Smooth muscle cell (in vitro differentiated cells): ENCODE measurements around the gene ASTN1. TPM values are rescaled to one million over a fixed set of nuclear protein-coding genes. Genes with fewer than 3 reads are reported as not detected.

Experiments
- DNase-seq: peaks from one replicate; lab custom pipeline; 2025; ENCODE audit not compliant: unreplicated experiment; lab: John Stamatoyannopoulos, UW
- H2AFZ ChIP-seq: fragments of 200-600 bp; sonication (generic); 2 replicates; pipeline ENCODE4 v1.6.0; 2016; ENCODE audit warnings: antibody characterized with exemption, low read depth, mild to moderate bottlenecking
- H3F3A ChIP-seq: fragments of 200-600 bp; sonication (generic); 2 replicates; pipeline ENCODE4 v1.6.0; 2017; ENCODE audit warnings: antibody characterized with exemption, low read depth
- H3K27ac ChIP-seq: fragments of 200-600 bp; sonication (generic); 2 replicates; pipeline ENCODE4 v1.5.1; 2016; ENCODE audit warnings: low read depth, mild to moderate bottlenecking
- H3K27me3 ChIP-seq: fragments of 200-600 bp; sonication (generic); 2 replicates; pipeline ENCODE4 v1.6.1; 2016; ENCODE audit warnings: low read depth, mild to moderate bottlenecking
- H3K36me3 ChIP-seq: fragments of 200-600 bp; sonication (generic); 2 replicates; pipeline ENCODE4 v1.5.1; 2016; ENCODE audit warnings: low read depth
- H3K4me1 ChIP-seq: fragments of 200-600 bp; sonication (generic); 2 replicates; pipeline ENCODE4 v1.5.1; 2016; ENCODE audit warnings: low read depth
- H3K4me2 ChIP-seq: fragments of 200-600 bp; sonication (generic); 2 replicates; pipeline ENCODE4 v1.6.0; 2016; ENCODE audit warnings: mild to moderate bottlenecking
- H3K4me3 ChIP-seq: fragments of 200-600 bp; sonication (generic); 2 replicates; pipeline ENCODE4 v1.5.1; 2016; ENCODE audit warnings: mild to moderate bottlenecking
- H3K79me2 ChIP-seq: fragments of 200-600 bp; sonication (generic); 2 replicates; pipeline ENCODE4 v1.6.0; 2016; ENCODE audit warnings: low read depth, mild to moderate bottlenecking
- H3K9ac ChIP-seq: fragments of 200-600 bp; sonication (generic); 2 replicates; pipeline ENCODE4 v1.6.0; 2016; ENCODE audit warnings: low read depth
- H3K9me3 ChIP-seq: fragments of 200-600 bp; sonication (generic); replicated peaks from 2 replicates; pipeline ENCODE4 v1.5.1; 2016; ENCODE audit warnings: low read depth
- H4K20me1 ChIP-seq: fragments of 200-600 bp; sonication (generic); 2 replicates; pipeline ENCODE4 v1.6.0; 2016; ENCODE audit warnings: low read depth
- WGBS: methylation state at CpG from one replicate; pipeline ENCODE4 v1.1.7; 2016; ENCODE audit warnings: low lambda C conversion rate; 5-methylcytosine and 5-hydroxymethylcytosine counted together
- polyA plus RNA-seq: library from polyadenylated mRNA; unstranded; fragments of >200 nt; fragmentation: Nextera tagmentation; extraction: Ambion mirVana; gene quantifications from 2 replicates; pipeline ENCODE4 v1.2.1, GENCODE V29; 2016
- total RNA-seq: library from RNA; depleted of rRNA; stranded (reverse); fragments of >200 nt; gene quantifications from 2 replicates; pipeline ENCODE4 v1.2.3, GENCODE V29; 2014
- TF ChIP-seq, protein P1 (sequence below): fragments of 200-600 bp; sonication (generic); IDR thresholded peaks from 2 replicates; pipeline ENCODE4 v1.5.1; 2017; ENCODE audit warnings: borderline replicate concordance, mild to moderate bottlenecking, antibody characterized with exemption; ENCODE audit not compliant: insufficient read depth, poor library complexity, severe bottlenecking

ASTN1 gene
- total and polyA plus RNA-seq, 2 experiments from 2014 or later: 0.04 TPM; not detected in 1

DNA sequence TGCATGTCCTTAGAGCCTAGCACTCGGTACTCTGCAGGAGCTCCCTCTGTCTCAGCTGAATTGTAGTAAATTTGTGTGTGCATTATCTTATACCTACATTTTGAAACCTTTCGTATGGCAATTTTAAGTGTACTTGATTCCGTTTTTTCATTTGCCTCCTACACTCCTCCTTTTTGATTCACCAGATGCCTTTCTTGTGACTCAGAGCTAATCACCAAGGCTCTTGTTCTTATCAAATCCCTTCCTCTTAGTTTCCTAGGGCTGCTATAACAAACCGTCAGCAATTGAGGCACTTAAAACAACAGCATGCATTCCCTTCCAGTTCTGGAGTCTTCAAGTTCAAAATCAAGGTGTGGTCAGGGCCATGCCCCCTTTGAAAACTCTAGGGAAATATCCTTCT lies 261.0 kb downstream of the ASTN1 start:
- no peak overlapping the region for H3K27ac ChIP-seq
- H3K4me2 ChIP-seq: peak overlapping the region; percentile 35
- DNase-seq: no peak
- H3K4me3 ChIP-seq: no peak overlapping the region
- no peaks in the 10 kb centered on the region for H3F3A ChIP-seq
- no peaks in the 10 kb centered on the region for H3K9me3 ChIP-seq
- peaks cover 16% of the 10 kb centered on the region for H3K27me3 ChIP-seq
- no peaks in the 10 kb centered on the region for H3K79me2 ChIP-seq
- no peak overlapping the region for H2AFZ ChIP-seq
- peaks cover 8% of the 10 kb centered on the region for H3K4me1 ChIP-seq
- WGBS: 39% methylated on average over 4 of the region's 4 CpGs
- TF ChIP-seq, protein P1, sequence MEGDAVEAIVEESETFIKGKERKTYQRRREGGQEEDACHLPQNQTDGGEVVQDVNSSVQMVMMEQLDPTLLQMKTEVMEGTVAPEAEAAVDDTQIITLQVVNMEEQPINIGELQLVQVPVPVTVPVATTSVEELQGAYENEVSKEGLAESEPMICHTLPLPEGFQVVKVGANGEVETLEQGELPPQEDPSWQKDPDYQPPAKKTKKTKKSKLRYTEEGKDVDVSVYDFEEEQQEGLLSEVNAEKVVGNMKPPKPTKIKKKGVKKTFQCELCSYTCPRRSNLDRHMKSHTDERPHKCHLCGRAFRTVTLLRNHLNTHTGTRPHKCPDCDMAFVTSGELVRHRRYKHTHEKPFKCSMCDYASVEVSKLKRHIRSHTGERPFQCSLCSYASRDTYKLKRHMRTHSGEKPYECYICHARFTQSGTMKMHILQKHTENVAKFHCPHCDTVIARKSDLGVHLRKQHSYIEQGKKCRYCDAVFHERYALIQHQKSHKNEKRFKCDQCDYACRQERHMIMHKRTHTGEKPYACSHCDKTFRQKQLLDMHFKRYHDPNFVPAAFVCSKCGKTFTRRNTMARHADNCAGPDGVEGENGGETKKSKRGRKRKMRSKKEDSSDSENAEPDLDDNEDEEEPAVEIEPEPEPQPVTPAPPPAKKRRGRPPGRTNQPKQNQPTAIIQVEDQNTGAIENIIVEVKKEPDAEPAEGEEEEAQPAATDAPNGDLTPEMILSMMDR: no peak
- H4K20me1 ChIP-seq: no peaks in the 10 kb centered on the region
- H3K36me3 ChIP-seq: no peaks in the 10 kb centered on the region
- H3K9ac ChIP-seq: no peak overlapping the region

GRCh38 chr1:176899321-176899720 lies 265.2 kb downstream of the ASTN1 start:
- no peak for DNase-seq
- no peak overlapping the region for H3K4me3 ChIP-seq
- H4K20me1 ChIP-seq: no peaks in the 10 kb centered on the region
- TF ChIP-seq, protein P1: no peak
- no peak overlapping the region for H3K27ac ChIP-seq
- no peaks in the 10 kb centered on the region for H3K9me3 ChIP-seq
- WGBS: 83% methylated on average over 2 of the region's 2 CpGs
- H3K27me3 ChIP-seq: peaks cover 42% of the 10 kb centered on the region
- H3K36me3 ChIP-seq: no peaks in the 10 kb centered on the region
- no peak overlapping the region for H3K4me2 ChIP-seq
- no peaks in the 10 kb centered on the region for H3F3A ChIP-seq
- H3K4me1 ChIP-seq: peaks cover 8% of the 10 kb centered on the region
- no peak overlapping the region for H2AFZ ChIP-seq
- H3K79me2 ChIP-seq: no peaks in the 10 kb centered on the region
- no peak overlapping the region for H3K9ac ChIP-seq

DNA sequence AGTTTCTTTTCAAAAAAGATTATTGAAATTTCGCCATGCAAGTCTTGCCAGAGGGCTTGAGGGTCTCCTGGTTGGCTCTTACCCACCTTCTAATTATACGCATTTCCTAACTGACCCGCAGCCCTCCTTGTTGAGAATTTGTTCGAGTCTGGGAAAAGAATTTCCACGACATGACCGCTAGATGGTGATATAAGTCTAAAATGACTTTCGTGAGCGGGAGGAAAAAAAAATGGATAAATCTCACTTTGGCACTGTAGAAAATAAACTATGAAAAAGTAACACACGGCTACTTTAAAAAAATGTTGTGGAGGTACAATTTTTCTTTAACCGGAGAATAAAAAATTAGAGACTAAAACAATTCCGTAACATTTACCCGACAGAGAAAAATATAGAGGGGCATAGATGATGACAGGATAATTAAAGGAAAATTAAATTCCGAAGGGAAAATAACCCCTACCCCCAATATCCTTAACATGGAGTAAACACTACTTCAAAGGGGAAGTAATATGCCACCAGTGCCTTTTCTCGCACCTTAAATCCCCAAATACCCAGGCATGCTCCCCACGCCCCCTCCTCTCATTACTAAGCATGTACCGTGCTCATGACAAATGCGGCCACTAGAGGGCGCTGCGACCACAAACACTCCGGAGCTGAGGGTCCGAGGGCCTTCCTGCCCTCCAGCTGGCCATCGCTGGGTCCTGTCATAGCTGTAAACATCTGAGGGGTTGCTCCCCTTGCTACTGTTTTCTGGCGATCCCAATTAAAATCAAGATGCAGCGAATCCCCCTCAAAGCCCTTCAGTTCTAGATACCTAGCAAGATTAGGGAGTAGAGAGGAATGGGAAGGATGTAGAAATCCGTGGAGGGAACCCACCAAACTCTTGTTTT lies 266.9 kb downstream of the ASTN1 start:
- H3K4me3 ChIP-seq: peak overlapping the region; percentile 32
- H3K79me2 ChIP-seq: no peaks in the 10 kb centered on the region
- H3K4me1 ChIP-seq: no peaks in the 10 kb centered on the region
- H3K9ac ChIP-seq: no peak overlapping the region
- H2AFZ ChIP-seq: no peak overlapping the region
- DNase-seq: peak; percentile 13
- no peaks in the 10 kb centered on the region for H4K20me1 ChIP-seq
- no peak overlapping the region for H3K27ac ChIP-seq
- no peaks in the 10 kb centered on the region for H3F3A ChIP-seq
- H3K36me3 ChIP-seq: no peaks in the 10 kb centered on the region
- H3K27me3 ChIP-seq: peaks cover 53% of the 10 kb centered on the region
- peak overlapping the region; percentile 77 for H3K4me2 ChIP-seq
- no peaks in the 10 kb centered on the region for H3K9me3 ChIP-seq
- 6% methylated on average over 25 of the region's 25 CpGs for WGBS
- TF ChIP-seq, protein P1: peak; percentile 97
